Tibial nerve (tissue), 4 donors: ENCODE results near the gene CLCA2. TPM values are rescaled to one million over a fixed set of nuclear protein-coding genes. Genes with fewer than 3 reads are reported as not detected.

ENCODE experiments used
- DNase-seq, 2 donors: peaks; one replicate each; pipeline ENCODE4 v3.0.0-alpha.2; 2019; ENCODE audit warnings: low spot score in 2 of 2
- H3K27ac ChIP-seq, 4 donors: fragments of 200-600 bp; sonication (generic) in 3 of 4; one replicate each; pipeline ENCODE4 v1.5.1; 2017 to 2019; ENCODE audit warnings: mild to moderate bottlenecking in 1 of 4
- H3K27me3 ChIP-seq, 2 donors: fragments of 200-600 bp; sonication (generic) in 1 of 2; one replicate each; pipeline versions ENCODE4 v1.5.1 to v1.6.0; 2017 to 2019
- H3K36me3 ChIP-seq, 3 donors: fragments of 200-600 bp; sonication (generic); one replicate each; pipeline ENCODE4 v1.5.1; 2018 to 2019
- H3K4me1 ChIP-seq, 4 donors: fragments of 200-600 bp; sonication (generic) in 3 of 4; one replicate each; pipeline ENCODE4 v1.5.1; 2017 to 2019
- H3K4me3 ChIP-seq, 4 donors: fragments of 200-600 bp; sonication (generic) in 3 of 4; one replicate each; pipeline ENCODE4 v1.5.1; 2017 to 2019; ENCODE audit warnings: mild to moderate bottlenecking in 1 of 4, moderate library complexity in 1 of 4
- H3K9me3 ChIP-seq, 4 donors: fragments of 200-600 bp; sonication (generic) in 3 of 4; one replicate each; pipeline ENCODE4 v1.5.1; 2017 to 2019
- EP300 ChIP-seq, 2 donors: sonication (generic); formaldehyde crosslinking; IDR thresholded peaks; one replicate each; pipeline ENCODE4 v1.6.1; 2017; ENCODE audit warnings: antibody characterized with exemption in 2 of 2, mild to moderate bottlenecking in 1 of 2
- POLR2A ChIP-seq, 2 donors: fragments of 450-650 bp; IDR thresholded peaks; one replicate each; pipeline ENCODE4 v1.6.1; 2017; ENCODE audit warnings: antibody characterized with exemption in 2 of 2, mild to moderate bottlenecking in 2 of 2, moderate library complexity in 2 of 2
- WGBS, 2 donors: methylation state at CpG; one replicate each; pipeline ENCODE4 v1.1.5; 2018; 5-methylcytosine and 5-hydroxymethylcytosine counted together
- total RNA-seq, 4 donors: library from RNA; depleted of rRNA; stranded (reverse); fragments of >200 nt; gene quantifications; one replicate each; pipeline ENCODE4 v1.1.0, GENCODE V29; 2016
- TF ChIP-seq, protein P1 (sequence below), 5 experiments: fragments of 200-600 bp in 3 of 5; fragments of 450-650 bp in 2 of 5; sonication (generic) in 3 of 5; IDR thresholded peaks; one replicate each; pipeline ENCODE4 v1.5.1; 2016 to 2019; ENCODE audit warnings: antibody characterized with exemption in 5 of 5, mild to moderate bottlenecking in 3 of 5, moderate library complexity in 2 of 5

CLCA2 gene
- total RNA-seq, 4 donors from 2014 or later: not detected

DNA sequence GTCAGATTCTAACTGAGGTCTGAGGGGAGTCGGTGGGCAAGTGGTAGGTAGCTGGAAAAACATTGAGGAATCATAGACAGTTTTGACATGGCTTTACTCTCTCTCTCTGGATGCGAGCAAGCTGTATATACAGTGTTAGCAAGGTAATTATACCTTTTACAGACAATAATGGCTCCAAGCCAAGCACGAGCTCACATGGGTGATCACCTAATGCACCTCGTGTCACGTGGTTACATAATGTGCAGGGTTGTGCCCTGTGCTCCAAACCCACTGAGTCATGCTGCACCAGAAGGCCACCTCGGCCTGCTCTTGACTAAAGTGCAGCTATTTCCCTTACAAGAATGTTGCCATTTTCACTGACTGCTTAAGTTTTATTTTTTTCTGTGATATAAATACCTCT lies 7.6 kb upstream of the CLCA2 start:
- Histone ChIP-seq H3K4me1 (no peaks in the 10 kb centered on the region), H3K27ac (no peak overlapping the region), H3K36me3 (no peaks in the 10 kb centered on the region), H3K9me3 (no peaks in the 10 kb centered on the region), H3K4me3 (no peak overlapping the region), H3K27me3 (no peaks in the 10 kb centered on the region)
- TF ChIP-seq POLR2A (IDR thresholded peaks at IDR 0.05) (no peak), EP300 (IDR thresholded peaks at IDR 0.05) (no peak)
- TF ChIP-seq, protein P1, sequence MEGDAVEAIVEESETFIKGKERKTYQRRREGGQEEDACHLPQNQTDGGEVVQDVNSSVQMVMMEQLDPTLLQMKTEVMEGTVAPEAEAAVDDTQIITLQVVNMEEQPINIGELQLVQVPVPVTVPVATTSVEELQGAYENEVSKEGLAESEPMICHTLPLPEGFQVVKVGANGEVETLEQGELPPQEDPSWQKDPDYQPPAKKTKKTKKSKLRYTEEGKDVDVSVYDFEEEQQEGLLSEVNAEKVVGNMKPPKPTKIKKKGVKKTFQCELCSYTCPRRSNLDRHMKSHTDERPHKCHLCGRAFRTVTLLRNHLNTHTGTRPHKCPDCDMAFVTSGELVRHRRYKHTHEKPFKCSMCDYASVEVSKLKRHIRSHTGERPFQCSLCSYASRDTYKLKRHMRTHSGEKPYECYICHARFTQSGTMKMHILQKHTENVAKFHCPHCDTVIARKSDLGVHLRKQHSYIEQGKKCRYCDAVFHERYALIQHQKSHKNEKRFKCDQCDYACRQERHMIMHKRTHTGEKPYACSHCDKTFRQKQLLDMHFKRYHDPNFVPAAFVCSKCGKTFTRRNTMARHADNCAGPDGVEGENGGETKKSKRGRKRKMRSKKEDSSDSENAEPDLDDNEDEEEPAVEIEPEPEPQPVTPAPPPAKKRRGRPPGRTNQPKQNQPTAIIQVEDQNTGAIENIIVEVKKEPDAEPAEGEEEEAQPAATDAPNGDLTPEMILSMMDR (IDR thresholded peaks at IDR 0.05): no peak
- DNase-seq: no peak
- 80 to 84% methylated on average over 6 of the region's 6 CpGs for WGBS, 2 donors

GRCh38 chr1:86419277-86419903 lies 4.6 kb upstream of the CLCA2 start:
- Histone ChIP-seq H3K36me3 (no peaks in the 10 kb centered on the region), H3K27me3 (no peaks in the 10 kb centered on the region), H3K9me3 (no peaks in the 10 kb centered on the region), H3K4me1 (no peaks in the 10 kb centered on the region), H3K4me3 (no peak overlapping the region), H3K27ac (no peak overlapping the region)
- peak in 1 of 2 donors; percentile 33 for DNase-seq
- TF ChIP-seq, protein P1 (IDR thresholded peaks at IDR 0.05): peak; percentile 17 to 49 (median 30)
- no peak for TF ChIP-seq EP300 (IDR thresholded peaks at IDR 0.05)
- WGBS, 2 donors: 46 to 48% methylated on average over 4 of the region's 4 CpGs

DNA sequence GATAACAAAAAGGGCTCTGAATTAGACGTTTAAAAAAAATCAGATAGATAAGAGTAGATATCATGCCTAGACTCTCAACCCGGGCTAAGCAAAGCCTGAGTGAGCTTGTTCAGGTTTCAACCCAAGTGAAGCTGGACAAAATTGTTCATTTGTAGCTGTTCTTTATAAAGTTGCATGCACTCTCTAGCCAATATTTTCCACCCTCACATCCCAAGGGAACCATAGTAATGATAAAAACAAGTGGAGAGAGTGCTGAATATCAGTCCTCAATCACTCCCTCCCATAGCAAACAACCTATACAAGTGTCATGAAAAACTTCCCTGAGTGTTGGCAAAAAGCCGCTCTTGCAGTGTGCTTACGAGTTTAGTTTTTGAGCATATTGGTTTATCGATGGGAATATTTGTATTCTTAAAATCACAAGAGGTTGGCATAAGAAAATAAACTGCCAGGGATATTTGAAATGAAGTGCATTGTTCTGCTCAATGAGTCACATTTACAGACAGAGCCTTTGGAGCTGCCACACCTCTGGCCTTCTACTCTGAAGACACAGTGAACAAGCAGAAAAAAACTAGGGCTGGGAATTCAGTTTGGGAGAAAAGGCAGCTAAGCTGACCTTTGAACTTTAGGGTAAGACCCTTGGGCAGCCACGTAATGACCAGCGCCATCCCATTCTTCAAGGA lies 2.2 kb upstream of the CLCA2 start:
- 67% methylated on average over 7 of the region's 7 CpGs for WGBS, 2 donors
- TF ChIP-seq POLR2A (IDR thresholded peaks at IDR 0.05) (no peak), EP300 (IDR thresholded peaks at IDR 0.05) (no peak)
- TF ChIP-seq, protein P1 (IDR thresholded peaks at IDR 0.05): no peak
- no peak overlapping the region for H3K27ac ChIP-seq

GRCh38 chr1:86423473-86423872 lies 498 bp upstream of the CLCA2 start:
- no peaks in the 10 kb centered on the region for H3K9me3 ChIP-seq
- DNase-seq: no peak
- H3K27ac ChIP-seq: no peak overlapping the region
- H3K27me3 ChIP-seq: no peaks in the 10 kb centered on the region
- H3K4me3 ChIP-seq: no peak overlapping the region
- no peak for TF ChIP-seq POLR2A (IDR thresholded peaks at IDR 0.05)
- no peak for TF ChIP-seq EP300 (IDR thresholded peaks at IDR 0.05)
- TF ChIP-seq, protein P1 (IDR thresholded peaks at IDR 0.05): no peak
- no peaks in the 10 kb centered on the region for H3K4me1 ChIP-seq
- no peaks in the 10 kb centered on the region for H3K36me3 ChIP-seq

More for the DNA sequence above, 2.2 kb upstream of the CLCA2 start:
- H3K36me3 ChIP-seq: no peaks in the 10 kb centered on the region
- no peaks in the 10 kb centered on the region for H3K9me3 ChIP-seq
- H3K4me1 ChIP-seq: no peaks in the 10 kb centered on the region
- no peaks in the 10 kb centered on the region for H3K27me3 ChIP-seq
- H3K4me3 ChIP-seq: no peak overlapping the region
- DNase-seq: no peak

- H3K9me3 ChIP-seq: no peaks in the 10 kb centered on the region
- WGBS, 2 donors: 76 to 80% methylated on average over 7 of the region's 7 CpGs
- TF ChIP-seq, protein P1 (IDR thresholded peaks at IDR 0.05): no peak
- TF ChIP-seq EP300 (IDR thresholded peaks at IDR 0.05) (no peak), POLR2A (IDR thresholded peaks at IDR 0.05) (no peak)
- DNase-seq: no peak
- no peak overlapping the region for H3K4me3 ChIP-seq
- peak overlapping the region in 2 of 4 donors; percentile 85 to 89 for H3K27ac ChIP-seq
- peaks cover 0 to 22% (median 16%) of the 10 kb centered on the region in 4 donors for H3K4me1 ChIP-seq
- H3K36me3 ChIP-seq: no peaks in the 10 kb centered on the region
- no peaks in the 10 kb centered on the region for H3K27me3 ChIP-seq
These were observed 5.3 kb downstream of the CLCA2 start for GRCh38 chr1:86429122-86429725.
